Body of pancreas (tissue), 4 donors: ENCODE data around the gene ABCG8. TPM values are rescaled to one million over a fixed set of nuclear protein-coding genes. Genes with fewer than 3 reads are reported as not detected.

Experiments used
- ATAC-seq: fragments of 150-250 bp; one replicate; pipeline ENCODE4 v1.9.1; 2016
- DNase-seq, 4 donors: peaks; one replicate each; pipeline ENCODE4 v3.0.0-alpha.2; 2019
- H3K27ac ChIP-seq, 4 donors: fragments of 200-600 bp; sonication (generic); 1 replicate in 3 of 4; 2 replicates in 1 of 4; pipeline versions ENCODE4 v1.5.1 to v1.6.1; 2016 to 2019; ENCODE audit warnings: mild to moderate bottlenecking in 1 of 4, mixed read lengths in 1 of 4, moderate library complexity in 1 of 4
- H3K27me3 ChIP-seq, 2 donors: fragments of 200-600 bp; sonication (generic); one replicate each; pipeline ENCODE4 v1.6.0; 2016; ENCODE audit warnings: mild to moderate bottlenecking in 1 of 2
- H3K36me3 ChIP-seq, 2 donors: fragments of 200-600 bp; sonication (generic); replicated peaks in 1 of 2; 2 replicates each; pipeline ENCODE4 v1.5.1; 2016; ENCODE audit warnings: low read depth in 2 of 2; ENCODE audit not compliant: insufficient read depth in 1 of 2
- H3K4me1 ChIP-seq: fragments of 200-600 bp; sonication (generic); one replicate; pipeline ENCODE4 v1.6.0; 2016
- H3K4me3 ChIP-seq, 2 donors: fragments of 200-600 bp; sonication (generic); 1 replicate in 1 of 2; 2 replicates in 1 of 2; pipeline ENCODE4 v1.5.1; 2016 to 2019
- H3K9me3 ChIP-seq, 3 donors: fragments of 200-600 bp; sonication (generic); 1 replicate in 2 of 3; 2 replicates in 1 of 3; pipeline ENCODE4 v1.5.1; 2016
- POLR2A ChIP-seq, 3 donors: fragments of 450-650 bp; IDR thresholded peaks; one replicate each; pipeline ENCODE4 v1.6.1; 2016; ENCODE audit warnings: antibody characterized with exemption in 3 of 3, mild to moderate bottlenecking in 2 of 3
- WGBS, 2 donors: methylation state at CpG; one replicate each; pipeline ENCODE4 v1.1.5; 2017; 5-methylcytosine and 5-hydroxymethylcytosine counted together
- intact Hi-C: fragments of 100-400 bp; cut with DNase I; formaldehyde crosslinking; loops from one replicate; pipeline ENCODE4 v1.15.1; 2023
- total RNA-seq, 2 donors: library from RNA; depleted of rRNA; stranded (reverse); fragments of >200 nt; gene quantifications; one replicate each; pipeline ENCODE4 v1.1.0, GENCODE V29; 2016
- TF ChIP-seq, protein P1 (sequence below), 7 experiments: fragments of 450-650 bp in 4 of 7; fragments of 200-600 bp in 3 of 7; sonication (generic) in 3 of 7; IDR thresholded peaks; one replicate each; pipeline ENCODE4 v1.5.1; 2016 to 2019; ENCODE audit warnings: antibody characterized with exemption in 7 of 7

Gene ABCG8
- total RNA-seq, 2 donors from 2014 or later, result not detected

DNA sequence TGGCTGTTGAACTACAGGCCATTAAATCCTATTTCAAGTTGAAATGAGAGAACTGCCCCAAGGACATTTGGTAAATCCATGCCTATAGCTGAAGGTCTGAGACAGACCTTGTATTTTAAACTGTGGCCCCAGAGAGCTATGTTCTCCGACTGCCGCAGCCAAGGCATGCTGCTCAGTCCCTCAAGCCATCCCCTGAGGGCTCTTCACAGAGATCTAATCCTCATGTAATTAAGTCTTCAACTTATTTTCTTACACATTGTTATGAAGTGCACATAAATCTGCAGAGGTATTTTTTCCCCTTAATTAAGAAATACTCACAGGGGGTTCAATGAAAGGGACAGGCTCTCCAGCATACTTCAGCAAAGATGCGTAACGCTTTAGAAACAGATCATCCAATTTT is 50.6 kb downstream of the ABCG8 start:
- Histone ChIP-seq H3K4me1 (peaks cover 16% of the 10 kb centered on the region), H3K27me3 (no peaks in the 10 kb centered on the region), H3K9me3 (no peaks in the 10 kb centered on the region), H3K36me3 (peaks cover 6 to 18% of the 10 kb centered on the region in 2 donors), H3K27ac (no peak overlapping the region), H3K4me3 (no peak overlapping the region)
- ATAC-seq (no peak), DNase-seq (no peak)
- WGBS, 2 donors, result 94 to 99% methylated on average over 4 of the region's 4 CpGs
- intact Hi-C loops, result no loop called here
- TF ChIP-seq, protein P1, sequence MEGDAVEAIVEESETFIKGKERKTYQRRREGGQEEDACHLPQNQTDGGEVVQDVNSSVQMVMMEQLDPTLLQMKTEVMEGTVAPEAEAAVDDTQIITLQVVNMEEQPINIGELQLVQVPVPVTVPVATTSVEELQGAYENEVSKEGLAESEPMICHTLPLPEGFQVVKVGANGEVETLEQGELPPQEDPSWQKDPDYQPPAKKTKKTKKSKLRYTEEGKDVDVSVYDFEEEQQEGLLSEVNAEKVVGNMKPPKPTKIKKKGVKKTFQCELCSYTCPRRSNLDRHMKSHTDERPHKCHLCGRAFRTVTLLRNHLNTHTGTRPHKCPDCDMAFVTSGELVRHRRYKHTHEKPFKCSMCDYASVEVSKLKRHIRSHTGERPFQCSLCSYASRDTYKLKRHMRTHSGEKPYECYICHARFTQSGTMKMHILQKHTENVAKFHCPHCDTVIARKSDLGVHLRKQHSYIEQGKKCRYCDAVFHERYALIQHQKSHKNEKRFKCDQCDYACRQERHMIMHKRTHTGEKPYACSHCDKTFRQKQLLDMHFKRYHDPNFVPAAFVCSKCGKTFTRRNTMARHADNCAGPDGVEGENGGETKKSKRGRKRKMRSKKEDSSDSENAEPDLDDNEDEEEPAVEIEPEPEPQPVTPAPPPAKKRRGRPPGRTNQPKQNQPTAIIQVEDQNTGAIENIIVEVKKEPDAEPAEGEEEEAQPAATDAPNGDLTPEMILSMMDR (IDR thresholded peaks at IDR 0.05), result no peak
- no peak for TF ChIP-seq POLR2A (IDR thresholded peaks at IDR 0.05)

DNA sequence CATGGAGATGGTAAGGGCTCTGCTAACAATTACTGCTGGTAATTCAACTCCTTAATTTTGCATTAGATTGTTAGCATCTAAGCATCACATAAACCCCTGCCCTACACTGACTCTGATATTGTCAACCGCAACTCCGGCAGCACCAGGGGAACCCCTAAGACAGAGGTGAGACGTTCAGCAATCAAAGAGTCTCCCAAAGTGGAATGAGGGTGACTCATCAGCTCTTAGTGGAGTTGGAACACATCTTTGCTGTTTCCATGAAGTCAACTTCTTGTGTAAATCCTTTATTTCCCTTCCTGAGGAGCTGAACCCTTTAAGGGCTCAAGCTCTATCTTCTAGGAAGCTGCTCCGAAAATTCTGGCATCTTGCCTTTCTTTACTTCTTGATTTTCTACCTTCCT is 52.1 kb downstream of the ABCG8 start:
- Histone ChIP-seq H3K9me3 (no peaks in the 10 kb centered on the region), H3K36me3 (peaks cover 6 to 18% of the 10 kb centered on the region in 2 donors), H3K4me3 (no peak overlapping the region), H3K27ac (no peak overlapping the region), H3K27me3 (no peaks in the 10 kb centered on the region), H3K4me1 (peaks cover 1% of the 10 kb centered on the region)
- intact Hi-C loops, result no loop called here
- no peak for DNase-seq
- TF ChIP-seq, protein P1 (IDR thresholded peaks at IDR 0.05), result no peak
- TF ChIP-seq POLR2A (IDR thresholded peaks at IDR 0.05), result no peak
- ATAC-seq, result no peak
- 84 to 86% methylated on average over 4 of the region's 4 CpGs for WGBS, 2 donors

DNA sequence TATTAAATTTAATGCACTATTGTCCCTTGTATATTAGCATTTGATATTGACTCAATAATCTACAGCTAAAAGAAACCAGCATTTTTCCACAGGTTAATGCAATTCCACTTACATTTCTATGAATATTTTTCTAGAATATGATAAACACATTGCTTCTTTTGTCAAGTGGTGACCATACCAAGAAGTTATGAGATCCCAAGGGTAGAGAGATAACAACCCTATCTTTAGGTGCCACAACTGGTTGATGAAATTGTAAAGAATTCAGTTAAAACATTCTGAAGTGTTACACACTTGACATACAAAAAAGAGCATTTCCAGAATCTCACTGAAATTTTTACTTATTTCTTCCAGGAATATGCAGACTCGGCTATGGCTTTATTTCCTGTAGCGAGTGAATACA is 56.0 kb downstream of the ABCG8 start:
- WGBS, 2 donors, result 96 to 98% methylated on average over 2 of the region's 2 CpGs

DNA sequence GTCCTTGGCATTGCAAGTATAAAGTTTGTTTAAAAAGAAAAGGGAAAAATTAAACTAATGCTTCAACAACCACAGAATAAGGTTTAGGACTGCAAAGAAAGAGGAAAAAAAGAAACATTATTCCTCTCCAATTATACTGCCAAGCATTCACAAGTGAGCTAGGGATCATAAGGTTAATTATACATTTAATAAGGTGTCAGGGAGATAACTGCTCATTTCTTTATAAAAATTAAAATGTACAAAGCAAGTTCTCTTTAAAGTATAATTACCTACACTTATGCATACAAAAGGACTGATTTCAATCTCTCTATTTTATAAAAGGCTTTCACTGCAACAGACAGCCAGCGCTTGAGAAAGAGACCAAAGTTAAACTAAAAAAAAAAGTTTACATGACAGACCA is 58.1 kb downstream of the ABCG8 start:
- WGBS, 2 donors, result 85 to 95% methylated on average over 1 of the region's 1 CpG
- TF ChIP-seq POLR2A (IDR thresholded peaks at IDR 0.05), result no peak
- TF ChIP-seq, protein P1 (IDR thresholded peaks at IDR 0.05), result no peak
- H3K4me3 ChIP-seq, result no peak overlapping the region
- peaks cover 0 to 12% of the 10 kb centered on the region in 2 donors for H3K36me3 ChIP-seq
- H3K9me3 ChIP-seq, result no peaks in the 10 kb centered on the region
- ATAC-seq (no peak), DNase-seq (no peak)
- intact Hi-C loops, result no loop called here
- no peak overlapping the region for H3K27ac ChIP-seq
- H3K4me1 ChIP-seq, result peaks cover 19% of the 10 kb centered on the region
- no peaks in the 10 kb centered on the region for H3K27me3 ChIP-seq

More for the DNA sequence above, 56.0 kb downstream of the ABCG8 start:
- intact Hi-C loops, result no loop called here
- DNase-seq (no peak), ATAC-seq (no peak)
- Histone ChIP-seq H3K27ac (no peak overlapping the region), H3K4me3 (no peak overlapping the region), H3K9me3 (no peaks in the 10 kb centered on the region), H3K4me1 (peaks cover 19% of the 10 kb centered on the region), H3K27me3 (no peaks in the 10 kb centered on the region), H3K36me3 (peaks cover under 1 to 14% of the 10 kb centered on the region in 2 donors)
- no peak for TF ChIP-seq POLR2A (IDR thresholded peaks at IDR 0.05)
- TF ChIP-seq, protein P1 (IDR thresholded peaks at IDR 0.05), result no peak

DNA sequence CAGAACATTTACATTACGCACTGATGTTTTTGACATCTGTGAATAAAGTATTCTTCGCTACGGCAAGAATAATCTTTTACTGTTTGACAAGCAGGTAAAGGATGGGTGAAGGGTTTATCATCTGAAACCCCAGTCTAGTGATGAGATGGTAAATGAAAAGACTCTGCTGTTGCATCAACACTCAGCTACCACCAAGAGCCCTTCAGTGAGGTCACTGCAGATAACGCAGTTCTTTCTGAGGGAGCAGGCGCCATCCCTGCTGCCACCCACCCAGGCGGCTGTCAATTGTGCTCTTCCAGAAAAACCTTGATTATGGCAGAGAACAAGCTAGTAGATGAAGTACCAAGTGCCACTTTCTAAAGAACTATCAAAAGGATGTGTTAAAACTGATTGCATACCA is 58.7 kb downstream of the ABCG8 start:
- DNase-seq (no peak), ATAC-seq (no peak)
- 82 to 92% methylated on average over 6 of the region's 6 CpGs for WGBS, 2 donors
- Histone ChIP-seq H3K9me3 (no peaks in the 10 kb centered on the region), H3K36me3 (peaks cover 0 to 11% of the 10 kb centered on the region in 2 donors), H3K4me1 (peaks cover 19% of the 10 kb centered on the region), H3K27ac (no peak overlapping the region), H3K4me3 (no peak overlapping the region), H3K27me3 (no peaks in the 10 kb centered on the region)
- intact Hi-C loops, result no loop called here
- TF ChIP-seq, protein P1 (IDR thresholded peaks at IDR 0.05), result no peak
- no peak for TF ChIP-seq POLR2A (IDR thresholded peaks at IDR 0.05)
